GM23338 (cell line): ENCODE data around the gene DMD. TPM values are rescaled to one million over a fixed set of nuclear protein-coding genes. Genes with fewer than 3 reads are reported as not detected.

Experiments used
- ATAC-seq: fragments of 200-7000 bp; cut with Tn5 transposase; 3 replicates; pipeline ENCODE4 v1.9.1; 2020
- DNase-seq: peaks from one replicate; pipeline ENCODE4 v3.0.0-alpha.2; 2015; ENCODE audit warnings: low spot score
- H2AFZ ChIP-seq: fragments of 200-600 bp; sonication (generic); 2 replicates; pipeline ENCODE4 v1.8.0; 2016; ENCODE audit warnings: antibody characterized with exemption, mild to moderate bottlenecking, moderate library complexity
- H3F3A ChIP-seq: fragments of 200-600 bp; sonication (generic); replicated peaks from 2 replicates; pipeline ENCODE4 v1.8.0; 2017; ENCODE audit warnings: antibody characterized with exemption, mixed run types, low read depth
- H3K27ac ChIP-seq: fragments of 200-600 bp; sonication (generic); 2 replicates; pipeline ENCODE4 v1.6.1; 2016; ENCODE audit warnings: low read depth
- H3K27me3 ChIP-seq: fragments of 200-600 bp; sonication (generic); 2 replicates; pipeline ENCODE4 v1.8.0; 2016; ENCODE audit warnings: mild to moderate bottlenecking, mixed run types, moderate library complexity; ENCODE audit not compliant: insufficient read depth
- H3K36me3 ChIP-seq: fragments of 200-600 bp; sonication (generic); 2 replicates; pipeline ENCODE4 v1.8.0; 2016; ENCODE audit warnings: mild to moderate bottlenecking; ENCODE audit not compliant: insufficient read depth
- H3K4me1 ChIP-seq: fragments of 200-600 bp; sonication (generic); 2 replicates; pipeline ENCODE4 v1.8.0; 2016; ENCODE audit warnings: mild to moderate bottlenecking, moderate library complexity; ENCODE audit not compliant: insufficient read depth
- H3K4me2 ChIP-seq: fragments of 200-600 bp; sonication (generic); 2 replicates; pipeline ENCODE4 v1.7.1; 2017; ENCODE audit warnings: mixed run types
- H3K4me3 ChIP-seq: fragments of 200-600 bp; sonication (generic); 2 replicates; pipeline ENCODE4 v1.6.1; 2016; ENCODE audit warnings: mixed run types
- H3K79me2 ChIP-seq: fragments of 200-600 bp; sonication (generic); replicated peaks from 2 replicates; pipeline ENCODE4 v1.8.0; 2017; ENCODE audit warnings: mild to moderate bottlenecking; ENCODE audit not compliant: insufficient read depth
- H3K9me2 ChIP-seq: fragments of 200-600 bp; sonication (generic); 2 replicates; pipeline ENCODE4 v1.8.0; 2017; ENCODE audit not compliant: insufficient read depth
- H4K20me1 ChIP-seq: fragments of 200-600 bp; sonication (generic); replicated peaks from 2 replicates; pipeline ENCODE4 v1.8.0; 2017; ENCODE audit warnings: mild to moderate bottlenecking; ENCODE audit not compliant: insufficient read depth
- H3K27ac Mint-ChIP-seq: 2 replicates; pipeline ENCODE4 v1.8.0; 2020; ENCODE audit warnings: inconsistent platforms, mild to moderate bottlenecking, moderate library complexity, mixed read lengths
- H3K27me3 Mint-ChIP-seq: 3 replicates; pipeline ENCODE4 v1.8.0; 2022; ENCODE audit warnings: low read depth, mild to moderate bottlenecking, moderate library complexity, mixed read lengths, inconsistent platforms; ENCODE audit not compliant: insufficient read depth, poor library complexity
- H3K36me3 Mint-ChIP-seq: 3 replicates; pipeline ENCODE4 v1.8.0; 2021; ENCODE audit warnings: low read depth, mild to moderate bottlenecking, inconsistent platforms, moderate library complexity, mixed read lengths
- H3K4me1 Mint-ChIP-seq: 3 replicates; pipeline ENCODE4 v1.8.0; 2020; ENCODE audit warnings: mild to moderate bottlenecking, inconsistent platforms, mixed read lengths
- H3K4me3 Mint-ChIP-seq: 3 replicates; pipeline ENCODE4 v1.8.0; 2021; ENCODE audit warnings: moderate library complexity, mild to moderate bottlenecking, inconsistent platforms, mixed read lengths
- H3K9me3 Mint-ChIP-seq: 3 replicates; pipeline ENCODE4 v1.8.0; 2020; ENCODE audit warnings: moderate library complexity, mild to moderate bottlenecking, inconsistent platforms, mixed read lengths
- CREB1 ChIP-seq: fragments of 250-450 bp; sonication (Bioruptor Pico); IDR thresholded peaks from 2 replicates; pipeline ENCODE4 v1.5.0; 2020; ENCODE audit warnings: low read depth, mild to moderate bottlenecking, moderate library complexity
- CTCF ChIP-seq, 2 experiments: fragments of 200-600 bp in 1 of 2; sonication (generic) in 1 of 2; conservative IDR thresholded peaks; 2 replicates each; pipeline versions ENCODE4 v1.5.1 to v1.6.1; 2016 to 2017; ENCODE audit warnings: antibody characterized with exemption in 2 of 2, low read depth in 2 of 2, mild to moderate bottlenecking in 2 of 2, moderate library complexity in 1 of 2
- ETS1 ChIP-seq: IDR thresholded peaks from 2 replicates; pipeline ENCODE4 v1.6.1; 2016; ENCODE audit warnings: antibody characterized with exemption
- EZH2 ChIP-seq: fragments of 200-600 bp; sonication (generic); IDR thresholded peaks from one replicate; pipeline ENCODE4 v1.8.0; 2017; ENCODE audit warnings: antibody characterized with exemption, mild to moderate bottlenecking, low read depth; ENCODE audit not compliant: unreplicated experiment
- EZH2phosphoT487 ChIP-seq: fragments of 200-600 bp; sonication (generic); IDR thresholded peaks from one replicate; pipeline ENCODE4 v1.8.1; 2018; ENCODE audit warnings: antibody characterized with exemption; ENCODE audit not compliant: unreplicated experiment
- JUNB ChIP-seq: IDR thresholded peaks from one replicate; pipeline ENCODE4 v1.6.1; 2016; ENCODE audit warnings: antibody characterized with exemption; ENCODE audit not compliant: unreplicated experiment
- NANOG ChIP-seq: IDR thresholded peaks from 2 replicates; pipeline ENCODE4 v1.6.1; 2016; ENCODE audit warnings: antibody characterized with exemption, borderline replicate concordance
- POLR2AphosphoS5 ChIP-seq: IDR thresholded peaks from 2 replicates; pipeline ENCODE4 v1.6.1; 2016; ENCODE audit warnings: antibody characterized with exemption, low read depth
- REST ChIP-seq: IDR thresholded peaks from one replicate; pipeline ENCODE4 v1.6.1; 2018; ENCODE audit warnings: antibody characterized with exemption; ENCODE audit not compliant: unreplicated experiment
- STAT1 ChIP-seq: IDR thresholded peaks from one replicate; pipeline ENCODE4 v1.6.1; 2016; ENCODE audit warnings: antibody characterized with exemption; ENCODE audit not compliant: unreplicated experiment
- ZNF114 ChIP-seq: fragments of 250-450 bp; sonication (Bioruptor Pico); IDR thresholded peaks from 2 replicates; pipeline ENCODE4 v1.5.0; 2020; ENCODE audit warnings: mild to moderate bottlenecking, moderate library complexity
- ZNF462 ChIP-seq: fragments of 250-450 bp; sonication (Bioruptor Pico); IDR thresholded peaks from 2 replicates; pipeline ENCODE4 v1.5.0; 2020; ENCODE audit warnings: mild to moderate bottlenecking, moderate library complexity
- polyA plus RNA-seq: library from polyadenylated mRNA; unstranded; fragments of >200 nt; fragmentation: Nextera tagmentation; extraction: Ambion mirVana; gene quantifications from 2 replicates; pipeline ENCODE4 v1.2.1, GENCODE V29; 2016
- total RNA-seq: library from RNA; depleted of rRNA; stranded (reverse); fragments of >200 nt; shearing (Covaris generic); gene quantifications from 2 replicates; pipeline ENCODE4 v1.2.3, GENCODE V29; 2014

The DMD gene
- total and polyA plus RNA-seq, 2 experiments from 2014 or later = 4.5 to 7.6 TPM

GRCh38 chrX:31297881-31298280 lies 1913.5 kb downstream of the DMD start:
- Mint-ChIP-seq H3K36me3 (no peaks in the 10 kb centered on the region; the same call in 2 of the 3 replicates), H3K27ac (no peak overlapping the region), H3K27me3 (no peaks in the 10 kb centered on the region), H3K4me1 (peaks cover 19% of the 10 kb centered on the region), H3K4me3 (no peak overlapping the region), H3K9me3 (no peaks in the 10 kb centered on the region)
- Histone ChIP-seq H3K4me3 (no peak overlapping the region), H4K20me1 (no peaks in the 10 kb centered on the region), H3K9me2 (no peaks in the 10 kb centered on the region), H2AFZ (no peak overlapping the region), H3K36me3 (no peaks in the 10 kb centered on the region), H3K79me2 (no peaks in the 10 kb centered on the region), H3K4me2 (no peak overlapping the region), H3K4me1 (peaks cover 5% of the 10 kb centered on the region; the same call in 1 of the 2 replicates), H3K27me3 (no peaks in the 10 kb centered on the region), H3K27ac (no peak overlapping the region), H3F3A (no peaks in the 10 kb centered on the region)
- TF ChIP-seq CTCF (conservative IDR thresholded peaks at IDR 0.05; ENCODE audit: low read depth in 2 of 2) (no peak), CREB1 (CRISPR knock-in tag) (no peak), ZNF114 (CRISPR knock-in tag) (no peak), ETS1 (no peak), POLR2AphosphoS5 (no peak), JUNB (no peak), REST (no peak), EZH2phosphoT487 (no peak), STAT1 (no peak), NANOG (no peak), ZNF462 (CRISPR knock-in tag) (no peak), EZH2 (no peak)
- ATAC-seq (no peak), DNase-seq (no peak)
